GM21390 (cell line): ENCODE results near the gene ZNF668.
"Not testable (repeated sequence)": the region's sequence is repeated elsewhere in the genome, so short reads cannot be mapped to it uniquely, and the experiment has no call there.

Source experiments
- ATAC-seq: cut with Tn5 transposase; IDR thresholded peaks from one replicate; pipeline ENCODE4 v1.9.1; 2021; ENCODE audit not compliant: unreplicated experiment

Gene ZNF668

DNA sequence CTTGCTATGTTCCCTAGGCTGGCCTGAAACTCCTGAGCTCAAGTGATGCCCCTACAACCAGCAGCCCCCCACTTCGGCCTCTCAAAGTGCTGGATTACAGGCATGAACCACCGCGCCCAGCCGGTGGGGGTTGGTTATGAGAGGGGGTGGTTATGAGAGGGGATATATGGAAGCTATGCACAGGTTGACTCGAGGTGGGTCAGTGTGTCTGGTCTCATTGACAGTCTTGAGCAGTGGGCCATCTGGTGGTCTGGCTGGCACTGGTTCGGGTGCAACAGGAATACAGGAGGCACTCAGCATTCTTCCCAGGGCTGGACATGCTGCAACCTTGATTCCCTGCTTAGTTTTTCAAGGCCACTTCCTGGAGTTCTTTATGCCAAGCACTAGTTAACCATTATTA is 58.0 kb downstream of the ZNF668 start:
- no peak for ATAC-seq

DNA sequence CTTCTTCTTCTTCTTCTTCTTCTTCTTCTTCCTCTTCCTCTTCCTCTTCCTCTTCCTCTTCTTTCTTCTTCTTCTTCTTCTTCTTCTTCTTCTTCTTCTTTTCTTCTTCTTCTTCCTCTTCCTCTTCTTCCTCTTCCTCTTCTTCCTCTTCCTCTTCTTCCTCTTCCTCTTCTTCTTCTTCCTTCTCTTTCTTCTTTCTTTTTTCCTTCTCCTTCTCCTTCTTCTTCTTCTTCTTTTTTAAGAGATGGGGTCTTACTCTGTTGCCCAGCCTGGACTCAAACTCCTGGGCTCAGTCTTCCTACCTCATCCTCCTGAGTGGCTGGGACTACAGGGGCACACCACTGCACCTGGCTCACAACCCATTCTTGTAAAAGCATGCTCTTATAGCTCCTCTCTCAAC is 60.7 kb downstream of the ZNF668 start:
- ATAC-seq, result not testable (repeated sequence)

DNA sequence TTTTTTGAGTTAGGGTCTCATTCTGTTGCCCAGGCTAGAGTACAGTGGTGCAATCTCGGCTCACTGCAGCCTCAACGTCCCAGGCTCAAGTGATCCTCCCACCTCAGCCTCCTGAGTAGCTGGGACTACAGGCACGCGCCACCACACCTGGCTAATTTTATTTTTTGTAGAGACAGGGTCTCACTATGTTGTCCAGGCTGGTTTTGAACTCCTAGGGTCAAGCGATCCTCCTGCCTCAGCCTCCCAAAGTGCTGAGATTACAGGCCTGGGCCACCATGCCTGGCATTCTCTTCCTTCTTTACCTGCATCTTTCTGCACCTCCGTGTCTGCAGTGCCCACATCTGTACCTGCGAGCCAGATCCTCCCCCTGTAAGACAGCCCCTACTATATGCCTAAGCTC is 62.2 kb downstream of the ZNF668 start:
- ATAC-seq, result not testable (repeated sequence)
